ENCODE results near the gene MAPKAP1. TPM values are rescaled to one million over a fixed set of nuclear protein-coding genes. Genes with fewer than 3 reads are reported as not detected.

The MAPKAP1 gene
- total and polyA plus RNA-seq, 9 donors: 47.3 to 67.3 (median 59.6) TPM

GRCh38 chr9:125634040-125634717, 72.8 kb downstream of the MAPKAP1 start:
- H3K36me3 ChIP-seq (ENCODE audit: control insufficient read depth, insufficient read depth, low read length): no peaks in the 10 kb centered on the region
- H3K4me3 ChIP-seq (ENCODE audit: low read length): no peak overlapping the region
- H3K4me1 ChIP-seq (ENCODE audit: control insufficient read depth, insufficient read depth, low read length): peaks cover 2% of the 10 kb centered on the region
- 83% methylated on average over 1 of the region's 5 CpGs for WGBS (ENCODE audit: insufficient coverage)
- no peaks in the 10 kb centered on the region for H3K27me3 ChIP-seq (ENCODE audit: control insufficient read depth, insufficient read depth, low read length)
- H3K27ac ChIP-seq (ENCODE audit: low read length): no peak overlapping the region
- no peaks in the 10 kb centered on the region for H3K9me3 ChIP-seq (replicated peaks; ENCODE audit: control insufficient read depth, low read depth, low read length)
- no peak for DNase-seq

GRCh38 chr9:125633116-125633745, 73.8 kb downstream of the MAPKAP1 start:
- 50% methylated on average over 1 of the region's 2 CpGs for WGBS (ENCODE audit: insufficient coverage)
- H3K27ac ChIP-seq (ENCODE audit: low read length): no peak overlapping the region
- H3K4me3 ChIP-seq (ENCODE audit: low read length): no peak overlapping the region
- H3K36me3 ChIP-seq (ENCODE audit: control insufficient read depth, insufficient read depth, low read length): no peaks in the 10 kb centered on the region
- DNase-seq: no peak
- H3K4me1 ChIP-seq (ENCODE audit: control insufficient read depth, insufficient read depth, low read length): peaks cover 2% of the 10 kb centered on the region
- no peaks in the 10 kb centered on the region for H3K27me3 ChIP-seq (ENCODE audit: control insufficient read depth, insufficient read depth, low read length)
- no peaks in the 10 kb centered on the region for H3K9me3 ChIP-seq (replicated peaks; ENCODE audit: control insufficient read depth, low read depth, low read length)

GRCh38 chr9:125632321-125633115, 74.5 kb downstream of the MAPKAP1 start:
- 80% methylated on average over 4 of the region's 4 CpGs for WGBS (ENCODE audit: insufficient coverage)
- no peaks in the 10 kb centered on the region for H3K27me3 ChIP-seq (ENCODE audit: control insufficient read depth, insufficient read depth, low read length)
- H3K27ac ChIP-seq (ENCODE audit: low read length): no peak overlapping the region
- no peaks in the 10 kb centered on the region for H3K9me3 ChIP-seq (replicated peaks; ENCODE audit: control insufficient read depth, low read depth, low read length)
- H3K4me1 ChIP-seq (ENCODE audit: control insufficient read depth, insufficient read depth, low read length): peaks cover 2% of the 10 kb centered on the region
- no peak overlapping the region for H3K4me3 ChIP-seq (ENCODE audit: low read length)
- peak; percentile 47 for DNase-seq
- no peaks in the 10 kb centered on the region for H3K36me3 ChIP-seq (ENCODE audit: control insufficient read depth, insufficient read depth, low read length)

GRCh38 chr9:125631391-125632085, 75.5 kb downstream of the MAPKAP1 start:
- Histone ChIP-seq H3K27me3 (ENCODE audit: control insufficient read depth, insufficient read depth, low read length) (no peaks in the 10 kb centered on the region), H3K4me3 (ENCODE audit: low read length) (no peak overlapping the region), H3K27ac (ENCODE audit: low read length) (no peak overlapping the region), H3K9me3 (replicated peaks; ENCODE audit: control insufficient read depth, low read depth, low read length) (no peaks in the 10 kb centered on the region), H3K36me3 (ENCODE audit: control insufficient read depth, insufficient read depth, low read length) (no peaks in the 10 kb centered on the region), H3K4me1 (ENCODE audit: control insufficient read depth, insufficient read depth, low read length) (peaks cover 2% of the 10 kb centered on the region)
- 84% methylated on average over 2 of the region's 7 CpGs for WGBS (ENCODE audit: insufficient coverage)
- peak; percentile 60 for DNase-seq

GRCh38 chr9:125630436-125630835, 76.6 kb downstream of the MAPKAP1 start:
- no CpG with 5 or more reads among the region's 1 CpG for WGBS (ENCODE audit: insufficient coverage)
- H3K27ac ChIP-seq (ENCODE audit: low read length): no peak overlapping the region
- H3K9me3 ChIP-seq (replicated peaks; ENCODE audit: control insufficient read depth, low read depth, low read length): no peaks in the 10 kb centered on the region
- no peak for DNase-seq
- H3K27me3 ChIP-seq (ENCODE audit: control insufficient read depth, insufficient read depth, low read length): no peaks in the 10 kb centered on the region
- no peak overlapping the region for H3K4me3 ChIP-seq (ENCODE audit: low read length)
- no peaks in the 10 kb centered on the region for H3K36me3 ChIP-seq (ENCODE audit: control insufficient read depth, insufficient read depth, low read length)
- no peaks in the 10 kb centered on the region for H3K4me1 ChIP-seq (ENCODE audit: control insufficient read depth, insufficient read depth, low read length)

GRCh38 chr9:125629446-125629845, 77.6 kb downstream of the MAPKAP1 start:
- no peaks in the 10 kb centered on the region for H3K4me1 ChIP-seq (ENCODE audit: control insufficient read depth, insufficient read depth, low read length)
- peak; percentile 26 for DNase-seq
- no CpG with 5 or more reads among the region's 3 CpGs for WGBS (ENCODE audit: insufficient coverage)

GRCh38 chr9:125626187-125626586, 80.8 kb downstream of the MAPKAP1 start:
- H3K27me3 ChIP-seq (ENCODE audit: control insufficient read depth, insufficient read depth, low read length): no peaks in the 10 kb centered on the region
- no peaks in the 10 kb centered on the region for H3K4me1 ChIP-seq (ENCODE audit: control insufficient read depth, insufficient read depth, low read length)
- DNase-seq: no peak
- H3K4me3 ChIP-seq (ENCODE audit: low read length): no peak overlapping the region
- H3K27ac ChIP-seq (ENCODE audit: low read length): no peak overlapping the region
- H3K9me3 ChIP-seq (replicated peaks; ENCODE audit: control insufficient read depth, low read depth, low read length): no peaks in the 10 kb centered on the region
- H3K36me3 ChIP-seq (ENCODE audit: control insufficient read depth, insufficient read depth, low read length): no peaks in the 10 kb centered on the region

More at GRCh38 chr9:125629446-125629845, 77.6 kb downstream of the MAPKAP1 start:
- H3K36me3 ChIP-seq (ENCODE audit: control insufficient read depth, insufficient read depth, low read length): no peaks in the 10 kb centered on the region
- no peaks in the 10 kb centered on the region for H3K9me3 ChIP-seq (replicated peaks; ENCODE audit: control insufficient read depth, low read depth, low read length)
- H3K27ac ChIP-seq (ENCODE audit: low read length): no peak overlapping the region
- H3K27me3 ChIP-seq (ENCODE audit: control insufficient read depth, insufficient read depth, low read length): no peaks in the 10 kb centered on the region
- no peak overlapping the region for H3K4me3 ChIP-seq (ENCODE audit: low read length)

GRCh38 chr9:125621170-125621569, 85.8 kb downstream of the MAPKAP1 start:
- no peak for DNase-seq
- no peak overlapping the region for H3K27ac ChIP-seq (ENCODE audit: low read length)
- no peak overlapping the region for H3K4me3 ChIP-seq (ENCODE audit: low read length)
- no peaks in the 10 kb centered on the region for H3K36me3 ChIP-seq (ENCODE audit: control insufficient read depth, insufficient read depth, low read length)
- WGBS (ENCODE audit: insufficient coverage): no CpG with 5 or more reads among the region's 1 CpG
- H3K9me3 ChIP-seq (replicated peaks; ENCODE audit: control insufficient read depth, low read depth, low read length): no peaks in the 10 kb centered on the region
- H3K27me3 ChIP-seq (ENCODE audit: control insufficient read depth, insufficient read depth, low read length): no peaks in the 10 kb centered on the region
- H3K4me1 ChIP-seq (ENCODE audit: control insufficient read depth, insufficient read depth, low read length): no peaks in the 10 kb centered on the region

GRCh38 chr9:125620216-125620615, 86.8 kb downstream of the MAPKAP1 start:
- Histone ChIP-seq H3K4me3 (ENCODE audit: low read length) (no peak overlapping the region), H3K27ac (ENCODE audit: low read length) (no peak overlapping the region), H3K27me3 (ENCODE audit: control insufficient read depth, insufficient read depth, low read length) (no peaks in the 10 kb centered on the region), H3K9me3 (replicated peaks; ENCODE audit: control insufficient read depth, low read depth, low read length) (no peaks in the 10 kb centered on the region), H3K36me3 (ENCODE audit: control insufficient read depth, insufficient read depth, low read length) (no peaks in the 10 kb centered on the region), H3K4me1 (ENCODE audit: control insufficient read depth, insufficient read depth, low read length) (no peaks in the 10 kb centered on the region)
- no peak for DNase-seq
- WGBS (ENCODE audit: insufficient coverage): no CpG with 5 or more reads among the region's 5 CpGs

- H3K4me1 ChIP-seq (ENCODE audit: control insufficient read depth, insufficient read depth, low read length): no peaks in the 10 kb centered on the region
- H3K36me3 ChIP-seq (ENCODE audit: control insufficient read depth, insufficient read depth, low read length): no peaks in the 10 kb centered on the region
- H3K4me3 ChIP-seq (ENCODE audit: low read length): no peak overlapping the region
- no peaks in the 10 kb centered on the region for H3K27me3 ChIP-seq (ENCODE audit: control insufficient read depth, insufficient read depth, low read length)
- no peak for DNase-seq
- WGBS (ENCODE audit: insufficient coverage): 91% methylated on average over 3 of the region's 5 CpGs
- no peak overlapping the region for H3K27ac ChIP-seq (ENCODE audit: low read length)
- H3K9me3 ChIP-seq (replicated peaks; ENCODE audit: control insufficient read depth, low read depth, low read length): no peaks in the 10 kb centered on the region
Measured at GRCh38 chr9:125617087-125617486, 89.9 kb downstream of the MAPKAP1 start.
